Measurements from ENCODE around the gene HHIPL1.
"Not testable (repeated sequence)": the region's sequence is repeated elsewhere in the genome, so short reads cannot be mapped to it uniquely, and the experiment has no call there.

The HHIPL1 gene

DNA sequence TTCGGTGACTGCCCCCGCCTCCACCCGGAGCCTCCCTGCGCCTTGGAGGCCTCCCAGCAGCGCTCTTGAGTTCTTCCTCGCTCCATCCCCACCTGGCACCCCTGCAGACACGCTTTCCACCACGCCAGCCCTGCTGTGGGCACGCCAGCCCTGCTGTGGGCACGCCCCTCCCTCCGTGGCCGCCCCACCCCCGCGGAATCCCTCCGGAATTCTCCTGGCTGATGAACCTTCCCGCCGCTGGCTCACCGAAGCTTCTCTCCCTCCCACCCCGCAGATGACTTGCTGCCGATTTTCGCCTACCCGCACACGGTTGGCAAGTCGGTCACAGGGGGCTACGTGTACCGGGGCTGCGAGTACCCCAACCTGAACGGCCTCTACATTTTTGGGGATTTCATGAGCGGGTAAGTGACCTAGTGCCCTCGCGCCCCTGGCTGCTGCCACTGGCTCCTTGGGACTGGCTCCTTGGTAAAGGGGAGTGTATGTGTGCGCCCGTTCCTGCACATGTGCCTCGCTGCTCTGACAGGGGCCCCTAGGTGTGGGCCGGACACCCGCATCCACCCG lies 15.2 kb downstream of the HHIPL1 start:
- H3K36me3 ChIP-seq (ENCODE audit: control insufficient read depth, insufficient read depth, low read length) = no peaks in the 10 kb centered on the region
- H3K4me1 ChIP-seq (ENCODE audit: control insufficient read depth, insufficient read depth, low read length) = no peaks in the 10 kb centered on the region
- peaks cover 2% of the 10 kb centered on the region for H3K27me3 ChIP-seq (ENCODE audit: control insufficient read depth, insufficient read depth, low read length)
- H3K4me3 ChIP-seq (ENCODE audit: low read length) = no peak overlapping the region
- no peak overlapping the region for H3K9ac ChIP-seq (ENCODE audit: low read length)
- no peak overlapping the region for H3K27ac ChIP-seq (ENCODE audit: low read depth, low read length)

DNA sequence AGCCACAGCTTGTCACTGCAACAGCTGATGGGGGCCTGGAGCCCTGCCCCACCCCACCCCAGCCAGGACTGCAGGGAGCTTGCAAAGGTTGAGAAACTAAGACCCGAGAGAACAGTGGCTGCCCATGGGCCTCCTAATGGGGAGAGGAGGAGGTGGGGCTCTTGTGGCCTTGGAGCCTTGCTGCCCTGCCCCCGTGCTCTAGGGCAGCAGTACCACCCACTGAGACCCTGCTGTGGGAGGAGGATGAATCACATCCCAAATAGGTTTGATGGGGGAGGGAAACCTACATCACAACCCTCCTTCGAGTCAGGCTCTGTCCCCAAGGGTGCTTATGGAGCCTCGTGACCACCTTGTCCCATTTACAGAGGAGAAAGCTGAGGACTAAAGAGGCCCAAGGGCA lies 15.9 kb downstream of the HHIPL1 start:
- Histone ChIP-seq H3K4me3 (ENCODE audit: low read length) (no peak overlapping the region), H3K36me3 (ENCODE audit: control insufficient read depth, insufficient read depth, low read length) (no peaks in the 10 kb centered on the region), H3K9ac (ENCODE audit: low read length) (no peak overlapping the region), H3K4me1 (ENCODE audit: control insufficient read depth, insufficient read depth, low read length) (no peaks in the 10 kb centered on the region), H3K27ac (ENCODE audit: low read depth, low read length) (no peak overlapping the region), H3K27me3 (ENCODE audit: control insufficient read depth, insufficient read depth, low read length) (peaks cover 2% of the 10 kb centered on the region)

DNA sequence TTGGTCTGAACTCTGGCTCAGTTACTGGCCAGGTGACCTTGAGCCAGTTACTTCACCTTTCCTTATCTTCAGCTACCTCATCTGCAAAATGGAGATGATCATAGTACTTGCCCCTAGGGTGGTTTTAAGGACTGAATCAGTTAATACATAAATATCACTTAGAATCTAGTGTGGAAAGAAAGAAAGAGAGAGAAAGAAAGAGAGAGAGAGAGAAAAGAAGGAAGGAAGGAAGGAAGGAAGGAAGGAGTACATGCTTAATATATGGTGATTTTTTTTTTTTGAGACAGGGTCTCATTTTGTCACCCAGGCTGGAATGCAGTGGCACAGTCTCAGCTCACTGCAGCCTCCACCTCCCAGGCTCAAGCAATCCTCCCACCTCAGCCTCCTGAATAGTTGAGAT lies 16.3 kb downstream of the HHIPL1 start:
- H3K27me3 ChIP-seq (ENCODE audit: control insufficient read depth, insufficient read depth, low read length); H3K9ac ChIP-seq (ENCODE audit: low read length); H3K4me3 ChIP-seq (ENCODE audit: low read length); H3K36me3 ChIP-seq (ENCODE audit: control insufficient read depth, insufficient read depth, low read length); H3K27ac ChIP-seq (ENCODE audit: low read depth, low read length); H3K4me1 ChIP-seq (ENCODE audit: control insufficient read depth, insufficient read depth, low read length): not testable (repeated sequence)

DNA sequence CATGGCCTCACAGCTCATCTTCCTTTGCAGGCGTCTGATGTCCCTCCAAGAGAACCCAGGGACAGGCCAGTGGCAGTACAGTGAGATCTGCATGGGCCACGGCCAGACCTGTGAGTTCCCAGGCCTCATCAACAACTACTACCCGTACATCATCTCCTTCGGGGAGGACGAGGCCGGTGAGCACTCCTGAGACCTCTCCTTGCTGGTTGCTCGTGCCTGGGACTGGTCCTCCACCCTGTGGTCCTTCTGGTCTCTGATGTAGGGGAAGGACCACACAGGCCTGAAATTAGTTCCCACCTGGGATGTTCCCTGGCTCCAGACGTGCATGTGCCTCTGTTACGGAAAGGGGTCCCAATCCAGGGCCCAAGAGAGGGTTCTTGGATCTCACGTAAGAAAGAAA lies 17.9 kb downstream of the HHIPL1 start:
- peaks cover 2% of the 10 kb centered on the region for H3K27me3 ChIP-seq (ENCODE audit: control insufficient read depth, insufficient read depth, low read length)
- H3K9ac ChIP-seq (ENCODE audit: low read length) = no peak overlapping the region
- no peak overlapping the region for H3K4me3 ChIP-seq (ENCODE audit: low read length)
- no peaks in the 10 kb centered on the region for H3K36me3 ChIP-seq (ENCODE audit: control insufficient read depth, insufficient read depth, low read length)
- H3K4me1 ChIP-seq (ENCODE audit: control insufficient read depth, insufficient read depth, low read length) = no peaks in the 10 kb centered on the region
- no peak overlapping the region for H3K27ac ChIP-seq (ENCODE audit: low read depth, low read length)

DNA sequence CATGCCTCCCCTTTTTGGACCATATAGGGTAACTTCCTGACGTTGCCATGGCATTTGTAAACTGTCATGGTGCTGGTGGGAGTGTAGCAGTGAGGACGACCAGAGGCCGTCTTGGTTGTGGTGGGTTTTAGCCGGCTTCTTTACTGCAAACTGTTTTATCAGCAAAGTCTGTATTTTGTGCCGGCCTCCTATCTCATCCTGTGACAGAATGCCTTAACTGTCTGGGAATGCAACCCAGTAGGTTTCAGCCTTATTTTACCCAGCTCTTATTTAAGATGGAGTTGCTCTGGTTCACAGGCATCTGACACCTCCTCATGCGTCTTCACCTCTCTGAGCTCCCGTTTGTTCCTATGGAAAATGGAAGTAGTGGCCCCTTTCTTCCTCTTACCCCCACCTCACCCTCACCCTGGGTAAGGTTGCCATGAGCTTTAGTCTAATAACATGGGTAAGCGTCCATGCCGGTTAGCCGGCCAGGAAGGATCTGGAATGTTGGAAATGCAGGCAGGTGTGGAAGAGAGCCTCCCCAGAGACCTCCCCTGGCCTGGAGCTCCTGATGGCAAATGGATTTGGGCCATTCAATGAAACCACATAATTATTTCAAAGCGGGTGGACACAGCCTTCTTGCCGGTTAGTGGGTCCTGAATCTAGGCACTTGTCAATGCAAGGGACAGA lies 18.6 kb downstream of the HHIPL1 start:
- Histone ChIP-seq H3K36me3 (ENCODE audit: control insufficient read depth, insufficient read depth, low read length) (no peaks in the 10 kb centered on the region), H3K4me1 (ENCODE audit: control insufficient read depth, insufficient read depth, low read length) (no peaks in the 10 kb centered on the region), H3K27me3 (ENCODE audit: control insufficient read depth, insufficient read depth, low read length) (peaks cover 2% of the 10 kb centered on the region), H3K27ac (ENCODE audit: low read depth, low read length) (no peak overlapping the region), H3K4me3 (ENCODE audit: low read length) (no peak overlapping the region), H3K9ac (ENCODE audit: low read length) (no peak overlapping the region)

DNA sequence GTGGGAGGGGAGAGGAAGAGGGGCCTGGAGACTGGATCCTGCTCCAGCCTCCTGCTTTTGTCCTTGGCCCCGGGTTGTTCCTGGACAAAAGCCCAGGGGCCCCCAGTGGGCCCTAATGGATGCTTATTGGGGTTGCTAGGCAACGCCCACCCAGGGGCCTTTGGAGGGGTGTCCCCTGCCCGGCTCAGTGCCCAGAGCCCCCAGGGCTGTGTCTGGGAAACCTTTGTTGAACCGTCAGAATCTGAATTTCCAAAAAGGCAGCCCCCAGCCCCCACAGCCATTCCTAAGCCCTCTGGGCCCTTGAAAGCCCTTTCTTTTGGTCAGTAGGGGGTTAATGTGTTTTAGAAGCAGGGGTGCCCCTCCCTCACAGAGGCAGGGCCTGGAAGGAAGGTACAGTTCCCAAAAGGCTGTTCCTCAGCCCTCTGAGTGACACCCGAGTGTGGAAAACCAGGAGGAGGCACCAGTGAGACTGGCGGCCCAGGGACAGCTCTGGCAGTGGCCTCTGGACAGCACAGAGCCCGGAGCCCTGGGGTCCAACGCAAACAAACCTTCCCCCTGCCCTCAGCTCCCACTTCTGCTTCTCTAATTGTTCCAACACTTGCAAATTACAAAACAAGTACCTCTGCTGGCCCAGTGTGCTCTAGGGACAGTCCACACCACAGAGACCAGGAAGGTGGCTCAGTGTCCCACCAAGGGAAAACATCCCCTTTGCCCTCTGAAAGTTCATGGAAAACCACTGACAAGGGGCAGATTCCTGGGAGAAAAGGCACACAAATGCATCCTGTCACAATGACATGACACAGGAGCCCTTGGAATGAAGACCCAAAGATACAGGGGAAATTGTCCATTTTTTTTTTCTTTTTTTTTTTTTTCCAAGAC lies 19.4 kb downstream of the HHIPL1 start:
- no peaks in the 10 kb centered on the region for H3K36me3 ChIP-seq (ENCODE audit: control insufficient read depth, insufficient read depth, low read length)
- H3K9ac ChIP-seq (ENCODE audit: low read length) = no peak overlapping the region
- H3K27me3 ChIP-seq (ENCODE audit: control insufficient read depth, insufficient read depth, low read length) = peaks cover 1% of the 10 kb centered on the region
- no peak overlapping the region for H3K27ac ChIP-seq (ENCODE audit: low read depth, low read length)
- no peak overlapping the region for H3K4me3 ChIP-seq (ENCODE audit: low read length)
- H3K4me1 ChIP-seq (ENCODE audit: control insufficient read depth, insufficient read depth, low read length) = no peaks in the 10 kb centered on the region

DNA sequence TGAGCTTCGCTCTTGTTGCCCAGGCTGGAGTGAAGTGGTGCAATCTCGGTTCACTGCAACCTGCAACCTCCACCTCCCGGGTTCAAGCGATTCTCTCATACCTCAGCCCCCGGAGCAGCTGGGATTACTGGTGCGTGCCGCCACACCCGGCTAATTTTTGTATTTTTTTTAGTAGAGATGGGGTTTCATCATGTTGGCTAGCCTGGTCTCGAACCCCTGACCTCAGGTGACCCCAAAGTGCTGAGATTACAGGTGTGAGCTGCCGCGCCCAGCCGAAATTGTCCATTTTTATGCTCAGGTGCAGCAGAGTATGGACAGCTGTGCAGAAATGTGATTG lies 20.0 kb downstream of the HHIPL1 start:
- no peak overlapping the region for H3K9ac ChIP-seq (ENCODE audit: low read length)
- H3K4me3 ChIP-seq (ENCODE audit: low read length) = no peak overlapping the region
- H3K36me3 ChIP-seq (ENCODE audit: control insufficient read depth, insufficient read depth, low read length) = no peaks in the 10 kb centered on the region
- H3K27me3 ChIP-seq (ENCODE audit: control insufficient read depth, insufficient read depth, low read length) = no peaks in the 10 kb centered on the region
- no peak overlapping the region for H3K27ac ChIP-seq (ENCODE audit: low read depth, low read length)
- no peaks in the 10 kb centered on the region for H3K4me1 ChIP-seq (ENCODE audit: control insufficient read depth, insufficient read depth, low read length)

DNA sequence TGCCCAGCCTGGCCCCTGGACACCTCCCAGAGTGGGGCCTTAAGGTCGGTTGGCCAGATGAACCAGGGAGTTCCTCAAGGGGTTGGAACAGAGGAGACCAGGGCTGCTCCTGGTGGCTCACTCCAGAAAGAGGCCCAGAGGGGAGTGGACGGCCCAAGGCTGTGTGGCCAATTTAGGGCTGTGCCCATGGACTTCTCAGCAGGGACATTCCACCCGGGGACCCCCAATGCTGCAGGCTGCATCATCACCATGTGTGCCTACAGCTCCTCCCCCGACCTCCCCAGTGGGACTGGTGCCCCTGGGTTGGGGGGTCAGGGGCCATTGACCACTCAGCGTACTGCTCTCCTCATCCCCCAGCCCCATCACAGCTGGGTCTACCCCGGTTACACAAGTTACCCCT lies 21.6 kb downstream of the HHIPL1 start:
- no peaks in the 10 kb centered on the region for H3K4me1 ChIP-seq (ENCODE audit: control insufficient read depth, insufficient read depth, low read length)
- H3K27me3 ChIP-seq (ENCODE audit: control insufficient read depth, insufficient read depth, low read length) = no peaks in the 10 kb centered on the region
- H3K9ac ChIP-seq (ENCODE audit: low read length) = no peak overlapping the region
- H3K27ac ChIP-seq (ENCODE audit: low read depth, low read length) = no peak overlapping the region
- no peaks in the 10 kb centered on the region for H3K36me3 ChIP-seq (ENCODE audit: control insufficient read depth, insufficient read depth, low read length)
- H3K4me3 ChIP-seq (ENCODE audit: low read length) = no peak overlapping the region

DNA sequence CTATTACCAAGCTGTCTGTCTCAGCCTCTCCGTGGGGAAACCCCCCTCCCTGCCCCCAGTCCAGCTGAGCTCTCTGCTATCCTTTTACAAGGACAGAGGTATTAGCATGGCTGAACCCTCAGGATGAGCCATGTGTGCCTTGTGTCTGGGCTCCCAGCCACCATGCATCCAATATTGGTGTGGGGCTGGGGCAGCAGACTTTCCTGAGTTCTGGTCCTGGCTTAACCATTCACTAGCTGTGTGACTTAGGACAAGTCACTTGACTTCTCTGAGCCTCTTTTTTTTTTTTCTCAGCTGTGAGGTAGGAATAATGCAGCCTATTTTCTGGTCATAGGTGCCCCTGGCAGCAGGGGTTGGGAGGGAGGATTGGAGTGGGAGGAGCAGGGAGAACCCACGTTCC lies 22.1 kb downstream of the HHIPL1 start:
- Histone ChIP-seq H3K27me3 (ENCODE audit: control insufficient read depth, insufficient read depth, low read length) (no peaks in the 10 kb centered on the region), H3K4me3 (ENCODE audit: low read length) (no peak overlapping the region), H3K4me1 (ENCODE audit: control insufficient read depth, insufficient read depth, low read length) (no peaks in the 10 kb centered on the region), H3K36me3 (ENCODE audit: control insufficient read depth, insufficient read depth, low read length) (no peaks in the 10 kb centered on the region), H3K27ac (ENCODE audit: low read depth, low read length) (no peak overlapping the region), H3K9ac (ENCODE audit: low read length) (no peak overlapping the region)

DNA sequence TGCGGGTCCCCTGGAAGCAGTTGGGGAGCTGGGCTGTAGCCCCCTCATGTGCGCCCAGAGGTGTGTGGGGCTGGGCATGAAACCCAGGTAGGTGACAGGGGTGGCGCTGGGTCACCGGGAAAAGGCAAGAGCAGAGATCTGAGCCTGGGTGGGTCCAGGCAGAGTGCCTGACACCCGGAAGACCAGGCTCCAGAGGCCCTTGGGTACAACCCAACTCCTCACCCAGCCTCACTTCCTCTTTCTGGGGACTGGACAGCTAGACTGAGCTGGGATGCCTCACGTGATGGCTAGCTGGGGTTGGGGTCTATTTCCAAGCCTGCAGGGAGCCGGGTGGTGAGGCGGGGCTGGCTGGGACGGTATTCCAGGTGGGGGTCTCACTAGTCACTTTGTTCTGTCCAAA lies 22.9 kb downstream of the HHIPL1 start:
- no peak overlapping the region for H3K27ac ChIP-seq (ENCODE audit: low read depth, low read length)
- H3K36me3 ChIP-seq (ENCODE audit: control insufficient read depth, insufficient read depth, low read length) = no peaks in the 10 kb centered on the region
- H3K4me3 ChIP-seq (ENCODE audit: low read length) = no peak overlapping the region
- no peaks in the 10 kb centered on the region for H3K4me1 ChIP-seq (ENCODE audit: control insufficient read depth, insufficient read depth, low read length)
- H3K9ac ChIP-seq (ENCODE audit: low read length) = no peak overlapping the region
- H3K27me3 ChIP-seq (ENCODE audit: control insufficient read depth, insufficient read depth, low read length) = no peaks in the 10 kb centered on the region

DNA sequence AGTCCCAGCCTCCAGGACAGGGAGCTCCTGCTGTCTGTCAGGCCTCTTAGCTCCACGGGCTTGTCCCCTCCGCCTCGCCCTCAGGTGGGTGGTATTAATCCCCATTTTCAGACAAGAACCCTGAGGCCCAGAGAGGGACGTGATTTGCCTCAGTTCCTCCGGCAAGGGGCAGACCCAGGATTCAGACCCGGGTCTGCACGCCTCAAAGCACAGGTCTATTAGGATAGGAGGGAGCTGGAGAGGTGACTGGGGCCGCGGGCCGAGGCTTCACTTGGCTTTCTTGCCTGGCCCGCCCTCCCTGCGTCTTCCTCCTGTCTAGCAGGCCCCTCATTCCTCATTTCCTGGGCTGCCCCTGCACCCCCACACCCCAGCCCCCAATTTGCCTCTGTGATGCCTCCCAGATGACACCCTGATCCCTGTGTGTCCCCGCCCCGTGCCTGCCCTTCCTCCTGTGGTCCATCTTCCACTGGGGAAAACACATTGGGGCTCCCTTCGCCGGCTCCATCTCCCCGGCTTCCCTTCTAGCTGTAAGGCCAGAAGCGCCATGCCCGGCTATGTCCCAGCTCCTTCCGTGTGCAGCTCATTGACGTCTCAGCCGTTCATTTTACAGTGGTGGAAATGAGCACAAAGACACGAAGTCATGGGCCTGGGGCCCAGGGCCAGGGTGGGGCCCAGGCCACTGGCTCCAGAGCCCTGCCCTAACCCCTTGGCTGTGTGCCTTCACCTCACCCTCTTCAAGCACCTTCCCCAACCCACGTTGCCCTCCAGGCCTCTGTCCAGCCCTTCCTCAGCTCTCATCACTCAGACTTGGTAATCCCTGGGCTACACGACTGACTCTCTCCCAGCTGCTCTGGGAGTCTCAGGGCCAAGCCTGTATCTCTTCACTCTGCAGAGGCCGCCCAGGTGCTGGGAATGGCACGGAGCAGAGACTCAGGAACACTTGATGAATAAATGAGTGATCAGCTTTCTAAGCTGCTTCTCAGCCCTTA lies 23.7 kb downstream of the HHIPL1 start:
- Histone ChIP-seq H3K9ac (ENCODE audit: low read length) (no peak overlapping the region), H3K4me3 (ENCODE audit: low read length) (no peak overlapping the region), H3K27me3 (ENCODE audit: control insufficient read depth, insufficient read depth, low read length) (no peaks in the 10 kb centered on the region), H3K27ac (ENCODE audit: low read depth, low read length) (no peak overlapping the region), H3K4me1 (ENCODE audit: control insufficient read depth, insufficient read depth, low read length) (no peaks in the 10 kb centered on the region), H3K36me3 (ENCODE audit: control insufficient read depth, insufficient read depth, low read length) (no peaks in the 10 kb centered on the region)
